Stimulated activated naive CD8-positive, alpha-beta T cell treated with anti-CD3 and anti-CD28 coated beads, Interleukin-15, amount 100 ng/mL, for 72 hours (primary cell): ENCODE measurements around the gene CRIP2.

Source experiments
- ATAC-seq: fragments of 150-1000 bp; cut with Tn5 transposase; 2 replicates; pipeline ENCODE4 v1.10.0; 2021; ENCODE audit warnings: mild to moderate bottlenecking, moderate library complexity
- DNase-seq, 2 donors: peaks; one replicate each; pipeline ENCODE4 v3.0.0; 2021 to 2022
- H3K27ac Mint-ChIP-seq, 2 donors: one replicate each; pipeline ENCODE4 v1.8.0; 2022; ENCODE audit warnings: mild to moderate bottlenecking in 2 of 2, mixed read lengths in 2 of 2, moderate library complexity in 2 of 2
- H3K27me3 Mint-ChIP-seq: one replicate; pipeline ENCODE4 v1.8.0; 2022; ENCODE audit warnings: mixed read lengths
- H3K4me1 Mint-ChIP-seq: one replicate; pipeline ENCODE4 v1.8.0; 2022; ENCODE audit warnings: mild to moderate bottlenecking, mixed read lengths
- H3K4me3 Mint-ChIP-seq, 2 donors: one replicate each; pipeline ENCODE4 v1.8.0; 2022; ENCODE audit warnings: mild to moderate bottlenecking in 2 of 2, mixed read lengths in 2 of 2, moderate library complexity in 1 of 2
- H3K9me3 Mint-ChIP-seq, 2 donors: one replicate each; pipeline ENCODE4 v1.8.0; 2022; ENCODE audit warnings: mixed read lengths in 2 of 2

CRIP2 gene

GRCh38 chr14:105439710-105440553 is 34.7 kb upstream of the CRIP2 start:
- no peaks in the 10 kb centered on the region for H3K9me3 Mint-ChIP-seq
- DNase-seq = no peak
- no peak for ATAC-seq
- no peak overlapping the region for H3K4me3 Mint-ChIP-seq
- H3K27me3 Mint-ChIP-seq = no peaks in the 10 kb centered on the region
- H3K27ac Mint-ChIP-seq = no peak overlapping the region
- peaks cover 13% of the 10 kb centered on the region for H3K4me1 Mint-ChIP-seq

- Mint-ChIP-seq H3K4me3 (no peak overlapping the region), H3K27ac (no peak overlapping the region), H3K27me3 (no peaks in the 10 kb centered on the region), H3K9me3 (no peaks in the 10 kb centered on the region), H3K4me1 (peaks cover 11% of the 10 kb centered on the region)
- DNase-seq (no peak), ATAC-seq (no peak)
Measured at GRCh38 chr14:105440554-105440900, 34.1 kb upstream of the CRIP2 start.

GRCh38 chr14:105440992-105441391 is 33.6 kb upstream of the CRIP2 start:
- DNase-seq (no peak), ATAC-seq (no peak)
- Mint-ChIP-seq H3K4me1 (peaks cover 7% of the 10 kb centered on the region), H3K27ac (peak overlapping the region in 1 of 2 donors; percentile 12), H3K4me3 (no peak overlapping the region), H3K27me3 (no peaks in the 10 kb centered on the region), H3K9me3 (no peaks in the 10 kb centered on the region)

GRCh38 chr14:105442125-105442524 is 32.5 kb upstream of the CRIP2 start:
- DNase-seq (no peak), ATAC-seq (no peak)
- Mint-ChIP-seq H3K27me3 (no peaks in the 10 kb centered on the region), H3K4me3 (no peak overlapping the region), H3K27ac (peak overlapping the region in 1 of 2 donors; percentile 81), H3K4me1 (peaks cover 6% of the 10 kb centered on the region), H3K9me3 (no peaks in the 10 kb centered on the region)

GRCh38 chr14:105442834-105443233 is 31.8 kb upstream of the CRIP2 start:
- no peaks in the 10 kb centered on the region for H3K27me3 Mint-ChIP-seq
- DNase-seq (no peak), ATAC-seq (no peak)
- peak overlapping the region in 1 of 2 donors; percentile 87 for H3K27ac Mint-ChIP-seq
- H3K4me3 Mint-ChIP-seq = no peak overlapping the region
- peaks cover 10% of the 10 kb centered on the region for H3K4me1 Mint-ChIP-seq
- no peaks in the 10 kb centered on the region for H3K9me3 Mint-ChIP-seq

GRCh38 chr14:105444859-105445258 is 29.8 kb upstream of the CRIP2 start:
- no peak for ATAC-seq
- Mint-ChIP-seq H3K9me3 (no peaks in the 10 kb centered on the region), H3K27ac (no peak overlapping the region), H3K4me1 (peaks cover 14% of the 10 kb centered on the region), H3K27me3 (no peaks in the 10 kb centered on the region), H3K4me3 (no peak overlapping the region)
- no peak for DNase-seq

- Mint-ChIP-seq H3K27ac (peak overlapping the region in 1 of 2 donors; percentile 78), H3K27me3 (no peaks in the 10 kb centered on the region), H3K4me3 (no peak overlapping the region), H3K9me3 (no peaks in the 10 kb centered on the region), H3K4me1 (peaks cover 14% of the 10 kb centered on the region)
- ATAC-seq = no peak
- DNase-seq = no peak
Measured at GRCh38 chr14:105445290-105445689, 29.3 kb upstream of the CRIP2 start.

GRCh38 chr14:105445901-105446845 is 28.4 kb upstream of the CRIP2 start:
- H3K27me3 Mint-ChIP-seq = no peaks in the 10 kb centered on the region
- peaks cover 14% of the 10 kb centered on the region for H3K4me1 Mint-ChIP-seq
- H3K9me3 Mint-ChIP-seq = no peaks in the 10 kb centered on the region
- no peak overlapping the region for H3K4me3 Mint-ChIP-seq
- DNase-seq = no peak
- peak overlapping the region in 1 of 2 donors; percentile 42 for H3K27ac Mint-ChIP-seq
- no peak for ATAC-seq

GRCh38 chr14:105446971-105447370 is 27.6 kb upstream of the CRIP2 start:
- DNase-seq (no peak), ATAC-seq (no peak)
- no peaks in the 10 kb centered on the region for H3K27me3 Mint-ChIP-seq
- peaks cover 14% of the 10 kb centered on the region for H3K4me1 Mint-ChIP-seq
- H3K4me3 Mint-ChIP-seq = no peak overlapping the region
- peak overlapping the region in 1 of 2 donors; percentile 63 for H3K27ac Mint-ChIP-seq
- no peaks in the 10 kb centered on the region for H3K9me3 Mint-ChIP-seq

GRCh38 chr14:105447651-105448640 is 26.7 kb upstream of the CRIP2 start:
- Mint-ChIP-seq H3K4me3 (no peak overlapping the region), H3K9me3 (no peaks in the 10 kb centered on the region), H3K27me3 (no peaks in the 10 kb centered on the region), H3K27ac (no peak overlapping the region), H3K4me1 (peaks cover 20% of the 10 kb centered on the region)
- peak; percentile 6 for ATAC-seq
- DNase-seq = no peak

GRCh38 chr14:105448706-105449111 is 25.9 kb upstream of the CRIP2 start:
- Mint-ChIP-seq H3K4me1 (peaks cover 24% of the 10 kb centered on the region), H3K27me3 (no peaks in the 10 kb centered on the region), H3K27ac (no peak overlapping the region), H3K4me3 (no peak overlapping the region), H3K9me3 (no peaks in the 10 kb centered on the region)
- ATAC-seq (peak; percentile 74), DNase-seq (peak; percentile 52 to 61)

- DNase-seq (no peak), ATAC-seq (peak; percentile 33)
- Mint-ChIP-seq H3K9me3 (no peaks in the 10 kb centered on the region), H3K4me1 (peaks cover 30% of the 10 kb centered on the region), H3K4me3 (no peak overlapping the region), H3K27ac (no peak overlapping the region), H3K27me3 (no peaks in the 10 kb centered on the region)
Measured at GRCh38 chr14:105449276-105450122, 25.1 kb upstream of the CRIP2 start.

- DNase-seq (no peak), ATAC-seq (no peak)
- H3K4me1 Mint-ChIP-seq = peaks cover 30% of the 10 kb centered on the region
- H3K27ac Mint-ChIP-seq = no peak overlapping the region
- no peaks in the 10 kb centered on the region for H3K9me3 Mint-ChIP-seq
- H3K27me3 Mint-ChIP-seq = no peaks in the 10 kb centered on the region
- no peak overlapping the region for H3K4me3 Mint-ChIP-seq
Measured at GRCh38 chr14:105450123-105450505, 24.5 kb upstream of the CRIP2 start.
